Trophoblast cell (in vitro differentiated cells and primary cell): ENCODE data around the gene ZFP36L2.

Experiments used
- DNase-seq, 2 donors: peaks; one replicate each; pipeline ENCODE4 v3.0.0-alpha.2; 2016
- H2AFZ ChIP-seq: 2 replicates; pipeline ENCODE4 v1.6.1; 2013; ENCODE audit warnings: low read length, moderate library complexity, mild to moderate bottlenecking; ENCODE audit not compliant: insufficient read depth, poor library complexity
- H2AK5ac ChIP-seq: 2 replicates; pipeline ENCODE4 v1.6.1; 2013; ENCODE audit warnings: mild to moderate bottlenecking, low read length
- H2BK120ac ChIP-seq: 2 replicates; pipeline ENCODE4 v1.6.1; 2013; ENCODE audit warnings: low read length, mild to moderate bottlenecking, moderate library complexity; ENCODE audit not compliant: insufficient read depth, poor library complexity
- H2BK12ac ChIP-seq: 2 replicates; pipeline ENCODE4 v1.6.1; 2013; ENCODE audit warnings: mild to moderate bottlenecking, low read length, moderate library complexity
- H2BK5ac ChIP-seq: 2 replicates; pipeline ENCODE4 v1.6.1; 2013; ENCODE audit warnings: low read length, low read depth, moderate library complexity, mild to moderate bottlenecking; ENCODE audit not compliant: poor library complexity
- H3K14ac ChIP-seq: 2 replicates; pipeline ENCODE4 v1.6.1; 2013; ENCODE audit warnings: mild to moderate bottlenecking, low read length
- H3K18ac ChIP-seq: 2 replicates; pipeline ENCODE4 v1.6.1; 2013; ENCODE audit warnings: mild to moderate bottlenecking, low read length
- H3K23ac ChIP-seq: 2 replicates; pipeline ENCODE4 v1.6.1; 2013; ENCODE audit warnings: low read length
- H3K27ac ChIP-seq: 2 replicates; pipeline ENCODE4 v1.5.1; 2013; ENCODE audit warnings: low read depth, mild to moderate bottlenecking, inconsistent platforms, low read length, moderate library complexity
- H3K27me3 ChIP-seq: 2 replicates; pipeline ENCODE4 v1.6.1; 2013; ENCODE audit warnings: inconsistent platforms, mild to moderate bottlenecking, low read length, moderate library complexity; ENCODE audit not compliant: insufficient read depth
- H3K36me3 ChIP-seq, 2 experiments: 1 replicate in 1 of 2; 2 replicates in 1 of 2; pipeline ENCODE4 v1.6.1; 2013; ENCODE audit warnings: low read length in 2 of 2, mild to moderate bottlenecking in 2 of 2, moderate library complexity in 1 of 2; ENCODE audit not compliant: insufficient read depth in 2 of 2, control insufficient read depth in 1 of 2
- H3K4ac ChIP-seq: 2 replicates; pipeline ENCODE4 v1.6.1; 2013; ENCODE audit warnings: low read depth, mild to moderate bottlenecking, low read length, moderate library complexity
- H3K4me1 ChIP-seq, 2 experiments: 1 replicate in 1 of 2; 2 replicates in 1 of 2; pipeline ENCODE4 v1.6.1; 2013; ENCODE audit warnings: low read length in 2 of 2, mild to moderate bottlenecking in 2 of 2, moderate library complexity in 1 of 2; ENCODE audit not compliant: insufficient read depth in 2 of 2, control insufficient read depth in 1 of 2
- H3K4me2 ChIP-seq: 2 replicates; pipeline ENCODE4 v1.6.1; 2013; ENCODE audit warnings: inconsistent platforms, mild to moderate bottlenecking, low read length, moderate library complexity
- H3K4me3 ChIP-seq: 2 replicates; pipeline ENCODE4 v1.5.1; 2013; ENCODE audit warnings: mild to moderate bottlenecking, low read depth, low read length, inconsistent platforms
- H3K79me1 ChIP-seq: one replicate; pipeline ENCODE4 v1.6.1; 2013; ENCODE audit warnings: low read length
- H3K79me2 ChIP-seq: 2 replicates; pipeline ENCODE4 v1.6.1; 2013; ENCODE audit warnings: low read length, mild to moderate bottlenecking; ENCODE audit not compliant: control insufficient read depth, insufficient read depth, poor library complexity
- H3K9ac ChIP-seq: 2 replicates; pipeline ENCODE4 v1.6.1; 2013; ENCODE audit warnings: mild to moderate bottlenecking, low read length
- H3K9me3 ChIP-seq: 2 replicates; pipeline ENCODE4 v1.6.1; 2013; ENCODE audit warnings: low read depth, mild to moderate bottlenecking, control low read depth, inconsistent platforms, low read length; ENCODE audit not compliant: insufficient read depth
- H4K12ac ChIP-seq: 2 replicates; pipeline ENCODE4 v1.6.1; 2013; ENCODE audit warnings: low read depth, mild to moderate bottlenecking, low read length, moderate library complexity
- H4K8ac ChIP-seq: 2 replicates; pipeline ENCODE4 v1.6.1; 2013; ENCODE audit warnings: low read depth, mild to moderate bottlenecking, low read length, moderate library complexity
- H4K91ac ChIP-seq: one replicate; pipeline ENCODE4 v1.6.1; 2013; ENCODE audit warnings: low read depth, mild to moderate bottlenecking, low read length, moderate library complexity
- WGBS: extraction: QIAGEN DNeasy Blood & Tissue Kit; methylation state at CpG from one replicate; pipeline ENCODE4 v1.1.7; 2013; ENCODE audit warnings: missing lambda C conversion rate; ENCODE audit not compliant: insufficient read length, insufficient coverage; ENCODE audit errors: extremely low coverage; 5-methylcytosine and 5-hydroxymethylcytosine counted together

The ZFP36L2 gene

DNA sequence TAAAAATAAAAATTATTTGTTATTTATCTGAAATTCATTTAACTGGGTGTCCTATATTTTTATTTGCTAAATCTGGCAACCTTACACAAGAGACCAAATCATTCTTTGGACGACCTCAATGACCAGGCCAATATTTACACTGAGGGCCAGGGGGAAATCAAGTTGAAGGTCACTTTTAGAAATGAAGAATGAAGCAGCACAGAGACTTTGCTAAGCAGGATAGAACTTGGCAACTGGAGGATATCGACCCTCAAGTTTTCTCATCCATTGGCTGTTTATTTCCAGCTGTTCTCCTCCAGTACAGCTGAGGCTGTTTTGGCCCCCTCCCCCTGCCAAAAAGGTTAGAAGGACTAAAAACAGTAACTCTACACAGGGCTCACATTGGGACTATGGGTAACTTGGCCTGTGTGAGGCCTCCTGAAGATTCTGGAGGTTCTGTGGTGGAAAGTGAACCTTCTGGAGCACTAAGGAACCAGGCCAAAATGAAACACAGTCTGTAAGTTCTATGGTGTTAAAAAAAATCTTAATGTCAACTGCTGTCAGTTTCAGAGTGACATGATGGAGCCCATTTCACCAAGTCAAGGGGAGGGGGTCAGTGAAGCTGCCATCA lies 32.2 kb upstream of the ZFP36L2 start:
- H3K79me2 ChIP-seq: peaks cover 1% of the 10 kb centered on the region
- H2AK5ac ChIP-seq: no peak overlapping the region
- no peaks in the 10 kb centered on the region for H3K27me3 ChIP-seq
- peaks cover 8 to 12% of the 10 kb centered on the region in 2 experiments for H3K4me1 ChIP-seq
- peaks cover 32% of the 10 kb centered on the region for H3K79me1 ChIP-seq
- DNase-seq: no peak
- no peaks in the 10 kb centered on the region for H3K9me3 ChIP-seq
- peak overlapping the region; percentile 73 for H4K91ac ChIP-seq
- H3K23ac ChIP-seq: no peak overlapping the region
- no CpG with 5 or more reads among the region's 2 CpGs for WGBS
- no peak overlapping the region for H3K4me3 ChIP-seq
- H3K27ac ChIP-seq: no peak overlapping the region
- peak overlapping the region; percentile 33 for H2BK12ac ChIP-seq
- no peak overlapping the region for H4K8ac ChIP-seq
- no peak overlapping the region for H3K4ac ChIP-seq
- no peak overlapping the region for H2BK120ac ChIP-seq
- H3K14ac ChIP-seq: no peak overlapping the region
- no peak overlapping the region for H3K18ac ChIP-seq
- no peak overlapping the region for H3K9ac ChIP-seq
- no peaks in the 10 kb centered on the region for H3K36me3 ChIP-seq
- H3K4me2 ChIP-seq: no peak overlapping the region
- no peak overlapping the region for H2BK5ac ChIP-seq
- no peak overlapping the region for H2AFZ ChIP-seq
- H4K12ac ChIP-seq: no peak overlapping the region

DNA sequence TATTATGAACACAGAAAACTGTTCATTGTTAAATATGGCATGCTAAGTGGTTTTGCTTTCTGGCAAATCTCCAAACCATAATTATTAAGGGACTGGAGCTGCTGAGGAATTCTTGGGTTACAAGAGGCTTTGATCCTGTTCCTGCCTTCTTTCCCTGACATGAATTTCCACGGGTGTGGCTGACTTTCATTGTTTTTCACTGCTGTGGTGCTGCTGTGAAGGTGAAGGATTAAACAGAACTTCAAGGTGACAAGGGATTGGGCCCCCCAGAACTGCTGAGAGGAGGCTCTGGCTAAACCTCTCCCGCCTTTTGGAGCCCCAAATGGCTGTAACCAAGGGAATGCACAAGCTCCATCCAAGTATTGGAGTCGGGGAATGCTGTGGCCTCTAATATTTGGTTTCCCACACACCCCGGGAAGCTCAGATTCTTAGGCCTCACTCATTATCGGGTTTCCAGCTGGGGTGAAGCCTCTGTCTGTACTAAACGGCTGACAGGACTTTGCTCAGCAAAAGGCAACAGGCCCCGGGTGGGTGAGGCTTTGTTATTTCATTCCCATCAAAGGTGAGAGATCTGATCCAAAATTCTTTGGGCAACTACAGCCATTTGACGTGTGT lies 29.0 kb upstream of the ZFP36L2 start:
- H2BK120ac ChIP-seq: peak overlapping the region; percentile 95
- H3K27me3 ChIP-seq: no peaks in the 10 kb centered on the region
- H3K9ac ChIP-seq: no peak overlapping the region
- no peaks in the 10 kb centered on the region for H3K9me3 ChIP-seq
- H3K4me3 ChIP-seq: no peak overlapping the region
- peaks cover 47% of the 10 kb centered on the region for H3K79me1 ChIP-seq
- H3K23ac ChIP-seq: no peak overlapping the region
- H3K4me2 ChIP-seq: no peak overlapping the region
- DNase-seq: no peak
- no CpG with 5 or more reads among the region's 8 CpGs for WGBS
- H3K4ac ChIP-seq: peak overlapping the region; percentile 80
- peak overlapping the region; percentile 95 for H4K91ac ChIP-seq
- H3K18ac ChIP-seq: peak overlapping the region; percentile 76
- H2AK5ac ChIP-seq: peak overlapping the region; percentile 95
- H2BK5ac ChIP-seq: peak overlapping the region; percentile 95
- H4K8ac ChIP-seq: peak overlapping the region; percentile 82
- H3K27ac ChIP-seq: peak overlapping the region; percentile 86
- no peaks in the 10 kb centered on the region for H3K36me3 ChIP-seq
- H3K14ac ChIP-seq: peak overlapping the region; percentile 79
- H3K4me1 ChIP-seq: peaks cover 19 to 24% of the 10 kb centered on the region in 2 experiments
- H2AFZ ChIP-seq: no peak overlapping the region
- H3K79me2 ChIP-seq: peaks cover 8% of the 10 kb centered on the region
- H2BK12ac ChIP-seq: peak overlapping the region; percentile 97
- H4K12ac ChIP-seq: no peak overlapping the region

DNA sequence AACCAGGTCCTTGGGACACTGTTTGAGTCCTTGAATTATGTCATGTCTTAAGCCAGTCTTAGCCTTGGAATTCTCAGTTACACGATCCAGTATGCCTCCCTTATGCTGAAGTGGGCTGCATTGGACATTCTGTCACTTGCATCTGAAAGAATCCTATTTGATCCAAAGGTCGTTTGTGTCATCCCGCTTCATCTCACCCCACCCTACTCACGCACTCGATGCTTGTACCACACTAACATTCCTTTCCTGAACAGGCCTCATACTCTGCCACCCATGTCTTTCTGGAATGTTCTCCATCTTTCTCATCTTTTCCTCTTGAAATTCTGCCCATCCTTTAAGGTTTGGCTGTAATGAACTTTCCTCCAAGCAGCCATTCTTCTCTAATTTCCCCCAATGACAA lies 27.9 kb upstream of the ZFP36L2 start:
- Histone ChIP-seq H3K14ac (no peak overlapping the region), H3K23ac (no peak overlapping the region), H2BK5ac (peak overlapping the region; percentile 12), H3K79me2 (peaks cover 8% of the 10 kb centered on the region), H3K27ac (no peak overlapping the region), H3K4me1 (peaks cover 19 to 25% of the 10 kb centered on the region in 2 experiments), H3K4me2 (no peak overlapping the region), H2BK120ac (peak overlapping the region; percentile 50), H3K79me1 (peaks cover 54% of the 10 kb centered on the region), H3K18ac (peak overlapping the region; percentile 2), H3K9ac (no peak overlapping the region), H2AFZ (no peak overlapping the region), H3K4ac (no peak overlapping the region), H3K36me3 (no peaks in the 10 kb centered on the region), H2AK5ac (peak overlapping the region; percentile 31), H3K27me3 (no peaks in the 10 kb centered on the region), H3K4me3 (no peak overlapping the region), H4K91ac (peak overlapping the region; percentile 83), H2BK12ac (peak overlapping the region; percentile 86), H3K9me3 (no peaks in the 10 kb centered on the region), H4K12ac (no peak overlapping the region), H4K8ac (no peak overlapping the region)
- WGBS: 100% methylated on average over 2 of the region's 5 CpGs
- DNase-seq: no peak

DNA sequence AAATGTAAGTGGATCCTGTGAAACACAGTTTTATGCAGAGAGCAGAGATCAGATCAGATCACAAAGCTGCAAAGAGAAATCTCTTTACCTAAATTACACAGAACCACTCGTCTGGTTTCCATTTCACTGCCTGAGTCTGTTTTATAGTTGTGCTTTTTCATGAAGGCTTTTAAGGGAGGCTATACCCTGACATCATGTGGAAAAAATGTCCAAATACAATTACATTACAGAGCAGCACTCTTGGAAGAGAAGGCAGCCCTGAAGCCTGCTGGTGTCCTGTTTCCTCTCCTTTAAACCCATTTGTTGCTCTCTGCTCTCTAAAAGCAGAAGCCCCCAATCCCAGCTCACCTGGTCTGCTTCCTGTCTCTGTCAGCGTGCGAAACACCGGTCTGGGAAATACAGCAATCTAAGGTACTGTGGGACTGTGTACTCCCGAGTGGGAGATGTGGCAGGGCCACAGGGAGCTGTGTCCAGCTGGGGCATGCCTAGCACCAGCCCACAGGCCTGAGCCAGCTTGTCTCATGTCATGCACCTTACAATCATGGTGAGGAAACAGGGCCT lies 24.8 kb upstream of the ZFP36L2 start:
- Histone ChIP-seq H4K8ac (peak overlapping the region; percentile 92), H3K18ac (peak overlapping the region; percentile 57), H2AK5ac (peak overlapping the region; percentile 93), H3K4ac (no peak overlapping the region), H3K4me3 (no peak overlapping the region), H2BK12ac (peak overlapping the region; percentile 96), H3K27ac (peak overlapping the region; percentile 99), H3K79me2 (peaks cover 10% of the 10 kb centered on the region), H2BK5ac (peak overlapping the region; percentile 100), H2AFZ (peak overlapping the region; percentile 2), H2BK120ac (peak overlapping the region; percentile 99), H4K12ac (peak overlapping the region; percentile 77), H3K79me1 (peaks cover 56% of the 10 kb centered on the region), H3K14ac (peak overlapping the region; percentile 94), H3K36me3 (no peaks in the 10 kb centered on the region), H3K9me3 (no peaks in the 10 kb centered on the region), H3K4me2 (no peak overlapping the region), H3K4me1 (peaks cover 21 to 32% of the 10 kb centered on the region in 2 experiments), H3K27me3 (no peaks in the 10 kb centered on the region), H3K23ac (no peak overlapping the region), H4K91ac (peak overlapping the region; percentile 99), H3K9ac (no peak overlapping the region)
- no CpG with 5 or more reads among the region's 5 CpGs for WGBS
- DNase-seq: peak in 1 of 2 donors; percentile 42
